ENCODE measurements around the gene OSTM1.
A peak's percentile ranks its signal among the peaks of the same experiment; 100 is the strongest.

Gene OSTM1

DNA sequence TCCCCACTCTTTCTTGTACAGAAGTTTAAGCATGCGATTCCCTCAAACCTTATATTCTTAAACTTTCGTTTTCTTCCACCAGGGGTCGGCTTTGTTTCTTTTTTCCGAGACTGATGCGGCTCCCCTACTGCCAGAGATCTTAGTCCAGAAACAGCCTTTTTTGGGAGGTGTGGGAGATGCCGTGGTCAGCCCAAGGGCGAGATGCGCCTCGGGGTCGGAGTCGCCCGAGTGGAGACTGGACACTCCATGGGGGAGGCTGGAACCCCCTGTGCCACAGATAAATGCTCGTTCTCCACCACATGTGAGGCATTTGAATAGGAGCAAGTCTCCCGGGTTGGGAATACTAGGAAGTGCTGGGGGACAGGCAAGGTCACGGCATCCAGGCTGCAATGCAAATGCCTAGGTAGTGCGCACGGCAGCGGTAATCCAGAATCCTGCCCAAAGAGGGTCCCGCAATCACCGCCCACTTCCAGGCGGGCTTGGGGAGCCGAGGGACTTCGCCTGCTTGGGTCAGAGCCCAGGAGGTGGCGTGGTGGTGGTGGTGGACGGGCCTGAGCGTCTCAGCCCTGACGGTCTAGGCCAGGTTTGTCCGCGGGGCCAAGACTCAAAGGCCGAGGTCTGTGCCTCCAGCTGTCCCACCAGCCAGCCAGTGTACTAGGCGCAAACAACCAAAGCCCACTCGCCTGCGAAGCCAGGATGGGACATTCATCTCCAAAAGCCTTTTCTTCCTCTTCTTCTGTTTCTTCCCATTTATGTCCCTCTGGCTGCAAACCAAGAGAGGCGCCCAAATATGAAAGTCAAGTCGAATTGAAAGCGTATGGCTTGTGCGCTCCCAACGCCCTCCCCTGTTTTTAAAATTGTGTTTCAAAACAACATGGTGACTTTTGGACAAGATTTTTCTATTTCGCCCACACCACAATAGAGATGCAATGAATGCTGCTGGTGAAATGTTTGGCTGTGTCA lies 39.3 kb upstream of the OSTM1 start:
- Histone ChIP-seq H3K9ac (ENCODE audit: low read length) (no peak overlapping the region), H3K23ac (ENCODE audit: low read length) (no peak overlapping the region), H3K9me3 (ENCODE audit: insufficient read depth, low read depth, low read length) (peaks cover 3% of the 10 kb centered on the region), H3K4ac (ENCODE audit: low read depth, low read length) (no peak overlapping the region), H3K36me3 (ENCODE audit: control insufficient read depth in 1 of 2, insufficient read depth in 2 of 2, low read length in 2 of 2) (no peaks in the 10 kb centered on the region), H2BK12ac (ENCODE audit: low read length) (no peak overlapping the region), H3K27ac (ENCODE audit: low read depth, low read length) (no peak overlapping the region), H2BK120ac (ENCODE audit: insufficient read depth, low read length, poor library complexity) (no peak overlapping the region), H2AK5ac (ENCODE audit: low read length) (no peak overlapping the region), H3K18ac (ENCODE audit: low read length) (no peak overlapping the region), H3K4me1 (ENCODE audit: control insufficient read depth in 1 of 2, insufficient read depth in 2 of 2, low read length in 2 of 2) (peaks cover 16 to 20% of the 10 kb centered on the region in 2 experiments), H3K79me1 (ENCODE audit: low read length) (no peaks in the 10 kb centered on the region), H3K4me3 (ENCODE audit: low read depth, low read length) (no peak overlapping the region), H2BK5ac (ENCODE audit: low read depth, low read length, poor library complexity) (no peak overlapping the region), H3K27me3 (ENCODE audit: insufficient read depth, low read length) (peaks cover 41% of the 10 kb centered on the region), H4K91ac (ENCODE audit: low read depth, low read length) (no peak overlapping the region), H2AFZ (ENCODE audit: insufficient read depth, low read length, poor library complexity) (peak overlapping the region; percentile 59), H3K14ac (ENCODE audit: low read length) (no peak overlapping the region), H3K79me2 (ENCODE audit: control insufficient read depth, insufficient read depth, low read length, poor library complexity) (no peaks in the 10 kb centered on the region), H4K8ac (ENCODE audit: low read depth, low read length) (no peak overlapping the region), H3K4me2 (ENCODE audit: low read length) (peak overlapping the region; percentile 62), H4K12ac (ENCODE audit: low read depth, low read length) (no peak overlapping the region)
- no CpG with 5 or more reads among the region's 39 CpGs for WGBS (ENCODE audit: extremely low coverage, insufficient coverage, insufficient read length)
- DNase-seq: peak in 1 of 2 donors; percentile 74

DNA sequence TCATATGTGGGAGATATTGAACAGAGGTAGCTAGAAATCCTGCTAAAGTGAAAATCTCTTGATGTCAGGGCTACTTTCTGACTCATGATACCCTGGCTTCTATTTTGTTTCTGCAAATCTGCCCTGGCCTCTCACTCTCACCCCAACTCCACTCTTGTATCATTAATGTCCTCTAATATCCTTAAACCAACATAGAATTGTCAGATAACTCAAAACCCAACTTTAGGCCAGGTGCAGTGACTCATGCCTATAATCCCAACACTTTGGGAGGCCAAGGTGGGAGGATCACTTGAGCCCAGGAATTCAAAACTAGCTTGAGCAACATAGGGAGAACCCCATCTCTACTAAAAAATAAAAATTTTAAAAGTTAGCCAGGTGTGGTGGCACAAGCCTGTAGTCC lies 33.8 kb upstream of the OSTM1 start:
- Histone ChIP-seq H3K4ac (ENCODE audit: low read depth, low read length) (no peak overlapping the region), H3K36me3 (ENCODE audit: control insufficient read depth in 1 of 2, insufficient read depth in 2 of 2, low read length in 2 of 2) (no peaks in the 10 kb centered on the region)
- DNase-seq: no peak

DNA sequence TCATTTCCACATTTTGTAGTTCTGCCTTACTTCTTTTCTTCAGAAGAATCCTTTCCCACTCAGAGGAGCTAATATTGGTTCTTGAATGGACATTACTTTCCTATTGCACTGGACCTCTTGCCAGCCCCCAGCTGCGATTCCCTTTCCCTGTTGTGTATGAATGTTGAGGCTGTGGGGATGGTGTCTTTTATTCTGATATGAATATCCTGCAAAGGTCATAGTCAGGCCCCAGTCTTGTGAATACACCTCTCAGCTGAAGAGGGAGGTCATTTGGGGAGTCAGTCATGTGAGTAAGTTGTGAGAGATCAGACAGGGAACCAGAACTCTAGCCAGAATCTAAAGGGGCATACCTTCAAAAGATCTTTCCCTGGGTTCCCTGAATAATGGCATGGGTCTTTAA lies 32.6 kb upstream of the OSTM1 start:
- Histone ChIP-seq H2AFZ (ENCODE audit: insufficient read depth, low read length, poor library complexity) (no peak overlapping the region), H3K4me1 (ENCODE audit: control insufficient read depth in 1 of 2, insufficient read depth in 2 of 2, low read length in 2 of 2) (no peaks in the 10 kb centered on the region), H3K36me3 (ENCODE audit: control insufficient read depth in 1 of 2, insufficient read depth in 2 of 2, low read length in 2 of 2) (no peaks in the 10 kb centered on the region), H4K91ac (ENCODE audit: low read depth, low read length) (no peak overlapping the region), H3K27ac (ENCODE audit: low read depth, low read length) (no peak overlapping the region), H3K4me3 (ENCODE audit: low read depth, low read length) (no peak overlapping the region), H2AK5ac (ENCODE audit: low read length) (no peak overlapping the region), H4K8ac (ENCODE audit: low read depth, low read length) (no peak overlapping the region), H2BK12ac (ENCODE audit: low read length) (no peak overlapping the region), H3K79me1 (ENCODE audit: low read length) (no peaks in the 10 kb centered on the region), H3K79me2 (ENCODE audit: control insufficient read depth, insufficient read depth, low read length, poor library complexity) (no peaks in the 10 kb centered on the region), H4K12ac (ENCODE audit: low read depth, low read length) (no peak overlapping the region), H2BK5ac (ENCODE audit: low read depth, low read length, poor library complexity) (no peak overlapping the region), H3K14ac (ENCODE audit: low read length) (no peak overlapping the region), H3K9me3 (ENCODE audit: insufficient read depth, low read depth, low read length) (no peaks in the 10 kb centered on the region), H2BK120ac (ENCODE audit: insufficient read depth, low read length, poor library complexity) (no peak overlapping the region), H3K23ac (ENCODE audit: low read length) (no peak overlapping the region), H3K4ac (ENCODE audit: low read depth, low read length) (no peak overlapping the region), H3K4me2 (ENCODE audit: low read length) (no peak overlapping the region), H3K27me3 (ENCODE audit: insufficient read depth, low read length) (no peaks in the 10 kb centered on the region), H3K9ac (ENCODE audit: low read length) (no peak overlapping the region), H3K18ac (ENCODE audit: low read length) (no peak overlapping the region)
- WGBS (ENCODE audit: extremely low coverage, insufficient coverage, insufficient read length): no CpG with 5 or more reads among the region's 1 CpG
- DNase-seq: no peak

More for the DNA sequence above, 33.8 kb upstream of the OSTM1 start:
- no peak overlapping the region for H3K4me2 ChIP-seq (ENCODE audit: low read length)
- no peak overlapping the region for H3K9ac ChIP-seq (ENCODE audit: low read length)
- H4K91ac ChIP-seq (ENCODE audit: low read depth, low read length): no peak overlapping the region
- H2BK5ac ChIP-seq (ENCODE audit: low read depth, low read length, poor library complexity): no peak overlapping the region
- no peaks in the 10 kb centered on the region for H3K4me1 ChIP-seq (ENCODE audit: control insufficient read depth in 1 of 2, insufficient read depth in 2 of 2, low read length in 2 of 2)
- no peaks in the 10 kb centered on the region for H3K79me2 ChIP-seq (ENCODE audit: control insufficient read depth, insufficient read depth, low read length, poor library complexity)
- H4K12ac ChIP-seq (ENCODE audit: low read depth, low read length): no peak overlapping the region
- H3K27me3 ChIP-seq (ENCODE audit: insufficient read depth, low read length): no peaks in the 10 kb centered on the region
- no peak overlapping the region for H3K27ac ChIP-seq (ENCODE audit: low read depth, low read length)
- H3K4me3 ChIP-seq (ENCODE audit: low read depth, low read length): no peak overlapping the region
- no peak overlapping the region for H2AFZ ChIP-seq (ENCODE audit: insufficient read depth, low read length, poor library complexity)
- H4K8ac ChIP-seq (ENCODE audit: low read depth, low read length): no peak overlapping the region
- H3K18ac ChIP-seq (ENCODE audit: low read length): no peak overlapping the region
- H2BK120ac ChIP-seq (ENCODE audit: insufficient read depth, low read length, poor library complexity): no peak overlapping the region
- H3K14ac ChIP-seq (ENCODE audit: low read length): no peak overlapping the region
- H3K9me3 ChIP-seq (ENCODE audit: insufficient read depth, low read depth, low read length): no peaks in the 10 kb centered on the region
- no peak overlapping the region for H3K23ac ChIP-seq (ENCODE audit: low read length)
- no peak overlapping the region for H2AK5ac ChIP-seq (ENCODE audit: low read length)
- no peak overlapping the region for H2BK12ac ChIP-seq (ENCODE audit: low read length)
- no peaks in the 10 kb centered on the region for H3K79me1 ChIP-seq (ENCODE audit: low read length)

DNA sequence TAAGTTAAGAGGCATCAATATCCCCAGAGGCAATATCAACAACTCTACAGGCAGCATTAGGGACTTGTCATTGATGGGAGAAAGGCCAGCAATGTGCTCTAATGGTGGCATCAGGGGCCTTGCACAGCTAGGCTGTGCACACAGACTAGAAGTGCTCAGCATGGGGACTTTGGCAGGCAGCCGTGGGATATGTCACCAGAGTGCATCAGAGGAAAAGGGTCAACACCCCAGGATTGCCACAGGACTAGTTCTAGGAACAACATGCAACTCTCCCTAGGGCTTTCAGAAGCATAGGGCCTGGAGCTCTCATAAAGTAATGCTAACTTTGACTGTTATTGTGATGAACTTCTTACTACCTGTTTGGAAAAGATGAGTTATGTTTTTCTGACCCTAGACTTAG lies 32.2 kb upstream of the OSTM1 start:
- Histone ChIP-seq H3K79me2 (ENCODE audit: control insufficient read depth, insufficient read depth, low read length, poor library complexity) (no peaks in the 10 kb centered on the region), H2BK120ac (ENCODE audit: insufficient read depth, low read length, poor library complexity) (no peak overlapping the region), H3K27me3 (ENCODE audit: insufficient read depth, low read length) (no peaks in the 10 kb centered on the region), H3K18ac (ENCODE audit: low read length) (no peak overlapping the region), H4K12ac (ENCODE audit: low read depth, low read length) (no peak overlapping the region), H3K9ac (ENCODE audit: low read length) (no peak overlapping the region), H3K4ac (ENCODE audit: low read depth, low read length) (no peak overlapping the region), H2BK5ac (ENCODE audit: low read depth, low read length, poor library complexity) (no peak overlapping the region), H3K14ac (ENCODE audit: low read length) (no peak overlapping the region), H3K4me3 (ENCODE audit: low read depth, low read length) (no peak overlapping the region), H4K91ac (ENCODE audit: low read depth, low read length) (no peak overlapping the region), H3K9me3 (ENCODE audit: insufficient read depth, low read depth, low read length) (no peaks in the 10 kb centered on the region), H3K23ac (ENCODE audit: low read length) (no peak overlapping the region), H3K4me1 (ENCODE audit: control insufficient read depth in 1 of 2, insufficient read depth in 2 of 2, low read length in 2 of 2) (no peaks in the 10 kb centered on the region), H3K27ac (ENCODE audit: low read depth, low read length) (no peak overlapping the region), H3K79me1 (ENCODE audit: low read length) (no peaks in the 10 kb centered on the region), H2AK5ac (ENCODE audit: low read length) (no peak overlapping the region), H3K4me2 (ENCODE audit: low read length) (no peak overlapping the region), H3K36me3 (ENCODE audit: control insufficient read depth in 1 of 2, insufficient read depth in 2 of 2, low read length in 2 of 2) (no peaks in the 10 kb centered on the region), H2AFZ (ENCODE audit: insufficient read depth, low read length, poor library complexity) (no peak overlapping the region), H4K8ac (ENCODE audit: low read depth, low read length) (no peak overlapping the region), H2BK12ac (ENCODE audit: low read length) (no peak overlapping the region)
- no peak for DNase-seq
- no CpG with 5 or more reads among the region's 1 CpG for WGBS (ENCODE audit: extremely low coverage, insufficient coverage, insufficient read length)
